ENCODE data around the gene RAB35. TPM values are rescaled to one million over a fixed set of nuclear protein-coding genes. Genes with fewer than 3 reads are reported as not detected.

Gene RAB35
- total and polyA plus RNA-seq, 2 experiments from 2014 or later, result 25.4 to 33.4 TPM

GRCh38 chr12:120094485-120094884, 22.1 kb downstream of the RAB35 start:
- no peak overlapping the region for H3K4me3 ChIP-seq
- TF ChIP-seq CTCF (IDR thresholded peaks at IDR 0.05; ENCODE audit: low read depth, low read length), result no peak
- peaks cover 9% of the 10 kb centered on the region for H3K36me3 ChIP-seq
- DNase-seq (ENCODE audit: low read depth in 1 of 2, low spot score in 1 of 2), result no peak
- H3K27ac ChIP-seq, result peak overlapping the region; percentile 71
- H3K27me3 ChIP-seq, result no peaks in the 10 kb centered on the region
- H3K9me3 ChIP-seq (ENCODE audit: low read depth), result no peaks in the 10 kb centered on the region
- H3K4me1 ChIP-seq (ENCODE audit: low read depth), result peaks cover 16% of the 10 kb centered on the region

- Histone ChIP-seq H3K36me3 (peaks cover 9% of the 10 kb centered on the region), H3K27ac (peak overlapping the region; percentile 71), H3K9me3 (ENCODE audit: low read depth) (no peaks in the 10 kb centered on the region), H3K4me3 (no peak overlapping the region), H3K27me3 (no peaks in the 10 kb centered on the region), H3K4me1 (ENCODE audit: low read depth) (peaks cover 16% of the 10 kb centered on the region)
- DNase-seq (ENCODE audit: low read depth in 1 of 2, low spot score in 1 of 2), result peak in 1 of 2 donors; percentile 79
- no peak for TF ChIP-seq CTCF (IDR thresholded peaks at IDR 0.05; ENCODE audit: low read depth, low read length)
Observed at GRCh38 chr12:120093592-120094355, 22.8 kb downstream of the RAB35 start.

- Histone ChIP-seq H3K36me3 (peaks cover 9% of the 10 kb centered on the region), H3K27me3 (no peaks in the 10 kb centered on the region), H3K27ac (peak overlapping the region; percentile 71), H3K9me3 (ENCODE audit: low read depth) (no peaks in the 10 kb centered on the region), H3K4me3 (no peak overlapping the region), H3K4me1 (ENCODE audit: low read depth) (peaks cover 16% of the 10 kb centered on the region)
- DNase-seq (ENCODE audit: low read depth in 1 of 2, low spot score in 1 of 2), result no peak
- TF ChIP-seq CTCF (IDR thresholded peaks at IDR 0.05; ENCODE audit: low read depth, low read length), result no peak
Observed at GRCh38 chr12:120093336-120093591, 23.3 kb downstream of the RAB35 start.

GRCh38 chr12:120092551-120093335, 23.8 kb downstream of the RAB35 start:
- H3K4me3 ChIP-seq, result no peak overlapping the region
- no peaks in the 10 kb centered on the region for H3K9me3 ChIP-seq (ENCODE audit: low read depth)
- no peaks in the 10 kb centered on the region for H3K27me3 ChIP-seq
- DNase-seq (ENCODE audit: low read depth in 1 of 2, low spot score in 1 of 2), result no peak
- TF ChIP-seq CTCF (IDR thresholded peaks at IDR 0.05; ENCODE audit: low read depth, low read length), result no peak
- peaks cover 16% of the 10 kb centered on the region for H3K4me1 ChIP-seq (ENCODE audit: low read depth)
- peaks cover 9% of the 10 kb centered on the region for H3K36me3 ChIP-seq
- H3K27ac ChIP-seq, result peak overlapping the region; percentile 71

GRCh38 chr12:120091371-120092090, 25.0 kb downstream of the RAB35 start:
- no peak for TF ChIP-seq CTCF (IDR thresholded peaks at IDR 0.05; ENCODE audit: low read depth, low read length)
- peak in 1 of 2 donors; percentile 27 for DNase-seq (ENCODE audit: low read depth in 1 of 2, low spot score in 1 of 2)

More at GRCh38 chr12:120091371-120092090, 25.0 kb downstream of the RAB35 start:
- Histone ChIP-seq H3K4me3 (no peak overlapping the region), H3K9me3 (ENCODE audit: low read depth) (no peaks in the 10 kb centered on the region), H3K27ac (no peak overlapping the region), H3K36me3 (peaks cover 3% of the 10 kb centered on the region), H3K4me1 (ENCODE audit: low read depth) (peaks cover 16% of the 10 kb centered on the region), H3K27me3 (no peaks in the 10 kb centered on the region)
